AG04450 (cell line): ENCODE measurements around the gene CADM2. TPM values are rescaled to one million over a fixed set of nuclear protein-coding genes. Genes with fewer than 3 reads are reported as not detected.

Experiments used
- CTCF ChIA-PET: fragments of 300-600, 350-600 bp; formaldehyde crosslinking; extraction: SDS; loops from one replicate; lab custom pipeline; 2022; ENCODE audit warnings: antibody characterized with exemption, inconsistent platforms; lab: Charles Lee
- POLR2A ChIA-PET: fragments of 350-600 bp; formaldehyde crosslinking; extraction: SDS; loops from one replicate; lab custom pipeline; 2021; ENCODE audit warnings: antibody characterized with exemption, inconsistent platforms; lab: Yijun Ruan, JAX
- DNase-seq: peaks from one replicate; pipeline ENCODE4 v3.0.0-alpha.2; 2011; ENCODE audit warnings: low read depth, low spot score
- H3K27ac ChIP-seq: one replicate; pipeline ENCODE4 v1.5.1; 2012; ENCODE audit warnings: low read depth, low read length, control low read depth
- H3K27me3 ChIP-seq: one replicate; pipeline ENCODE4 v1.6.0; 2012; ENCODE audit warnings: low read length; ENCODE audit not compliant: control insufficient read depth, insufficient read depth
- H3K4me3 ChIP-seq: 2 replicates; pipeline ENCODE4 v1.5.1; 2011; ENCODE audit warnings: mild to moderate bottlenecking, low read depth, low read length, control low read depth
- H3K9me3 ChIP-seq: 2 replicates; pipeline ENCODE4 v1.5.1; 2012; ENCODE audit warnings: low read length; ENCODE audit not compliant: control insufficient read depth, insufficient read depth
- CTCF ChIP-seq: IDR thresholded peaks from 2 replicates; pipeline ENCODE4 v1.5.1; 2011; ENCODE audit warnings: low read depth, low read length, control low read depth, inconsistent platforms
- polyA plus RNA-seq: library from polyadenylated mRNA; depleted of rRNA; stranded (reverse); fragments of >200 nt; gene quantifications from 2 replicates; pipeline ENCODE4 v1.2.3, GENCODE V29; 2011

The CADM2 gene
- polyA plus RNA-seq, 1 experiment, result not detected

- H3K27ac ChIP-seq, result no peak overlapping the region
- POLR2A ChIA-PET, result no interaction called here
These were observed 944.6 kb downstream of the CADM2 start for GRCh38 chr3:85903434-85903833.

GRCh38 chr3:85912980-85913379 is 954.2 kb downstream of the CADM2 start:
- POLR2A ChIA-PET, result no interaction called here
- DNase-seq, result no peak
- TF ChIP-seq CTCF, result no peak
- CTCF ChIA-PET, result no interaction called here
- no peaks in the 10 kb centered on the region for H3K9me3 ChIP-seq
- H3K27ac ChIP-seq, result no peak overlapping the region
- no peaks in the 10 kb centered on the region for H3K27me3 ChIP-seq
- no peak overlapping the region for H3K4me3 ChIP-seq

More at GRCh38 chr3:85903434-85903833, 944.6 kb downstream of the CADM2 start:
- Histone ChIP-seq H3K9me3 (no peaks in the 10 kb centered on the region), H3K4me3 (no peak overlapping the region), H3K27me3 (no peaks in the 10 kb centered on the region)
- no peak for TF ChIP-seq CTCF
- no peak for DNase-seq
- CTCF ChIA-PET, result no interaction called here

GRCh38 chr3:85922374-85922773 is 963.6 kb downstream of the CADM2 start:
- no peak overlapping the region for H3K4me3 ChIP-seq
- H3K27ac ChIP-seq, result no peak overlapping the region
- no peaks in the 10 kb centered on the region for H3K27me3 ChIP-seq
- ChIA-PET POLR2A (no interaction called here), CTCF (no interaction called here)
- no peak for DNase-seq
- no peaks in the 10 kb centered on the region for H3K9me3 ChIP-seq
- TF ChIP-seq CTCF, result no peak

GRCh38 chr3:85930718-85931117 is 971.9 kb downstream of the CADM2 start:
- TF ChIP-seq CTCF, result no peak
- ChIA-PET POLR2A (no interaction called here), CTCF (no interaction called here)
- Histone ChIP-seq H3K27me3 (no peaks in the 10 kb centered on the region), H3K9me3 (no peaks in the 10 kb centered on the region), H3K4me3 (no peak overlapping the region), H3K27ac (no peak overlapping the region)
- DNase-seq, result no peak

GRCh38 chr3:85933326-85933725 is 974.5 kb downstream of the CADM2 start:
- POLR2A ChIA-PET, result no interaction called here
- no peaks in the 10 kb centered on the region for H3K9me3 ChIP-seq
- CTCF ChIA-PET, result no interaction called here
- H3K27me3 ChIP-seq, result no peaks in the 10 kb centered on the region
- no peak for TF ChIP-seq CTCF
- H3K27ac ChIP-seq, result no peak overlapping the region
- DNase-seq, result no peak
- H3K4me3 ChIP-seq, result no peak overlapping the region
